ENCODE measurements around the gene SPIRE1. TPM values are rescaled to one million over a fixed set of nuclear protein-coding genes. Genes with fewer than 3 reads are reported as not detected.

SPIRE1 gene
- total RNA-seq, 1 donor from 2014 or later: 34.9 TPM

GRCh38 chr18:12586956-12587355 is 71.0 kb downstream of the SPIRE1 start:
- TF ChIP-seq CTCF (conservative IDR thresholded peaks at IDR 0.05): no peak
- Mint-ChIP-seq H3K4me3 (no peak overlapping the region), H3K36me3 (ENCODE audit: low read depth) (no peaks in the 10 kb centered on the region), H3K4me1 (peaks cover 13% of the 10 kb centered on the region), H3K9me3 (no peaks in the 10 kb centered on the region), H3K27me3 (ENCODE audit: low read depth) (no peaks in the 10 kb centered on the region), H3K27ac (ENCODE audit: unreplicated experiment) (no peak overlapping the region)
- DNase-seq (ENCODE audit: low read depth, low spot score): no peak

GRCh38 chr18:12585218-12585617 is 72.7 kb downstream of the SPIRE1 start:
- Mint-ChIP-seq H3K4me1 (peaks cover 13% of the 10 kb centered on the region), H3K9me3 (no peaks in the 10 kb centered on the region), H3K27me3 (ENCODE audit: low read depth) (no peaks in the 10 kb centered on the region), H3K27ac (ENCODE audit: unreplicated experiment) (no peak overlapping the region), H3K36me3 (ENCODE audit: low read depth) (no peaks in the 10 kb centered on the region), H3K4me3 (no peak overlapping the region)
- DNase-seq (ENCODE audit: low read depth, low spot score): no peak
- no peak for TF ChIP-seq CTCF (conservative IDR thresholded peaks at IDR 0.05)

GRCh38 chr18:12580630-12581342 is 77.1 kb downstream of the SPIRE1 start:
- DNase-seq (ENCODE audit: low read depth, low spot score): no peak
- no peak overlapping the region for H3K4me3 Mint-ChIP-seq
- no peaks in the 10 kb centered on the region for H3K27me3 Mint-ChIP-seq (ENCODE audit: low read depth)
- peaks cover 3% of the 10 kb centered on the region for H3K4me1 Mint-ChIP-seq
- no peak overlapping the region for H3K27ac Mint-ChIP-seq (ENCODE audit: unreplicated experiment)
- peaks cover 3% of the 10 kb centered on the region for H3K36me3 Mint-ChIP-seq (ENCODE audit: low read depth)
- TF ChIP-seq CTCF (conservative IDR thresholded peaks at IDR 0.05): no peak
- no peaks in the 10 kb centered on the region for H3K9me3 Mint-ChIP-seq

GRCh38 chr18:12579775-12580174 is 78.1 kb downstream of the SPIRE1 start:
- Mint-ChIP-seq H3K27me3 (ENCODE audit: low read depth) (no peaks in the 10 kb centered on the region), H3K36me3 (ENCODE audit: low read depth) (peaks cover 5% of the 10 kb centered on the region), H3K4me1 (peaks cover 2% of the 10 kb centered on the region), H3K4me3 (no peak overlapping the region), H3K27ac (ENCODE audit: unreplicated experiment) (no peak overlapping the region), H3K9me3 (no peaks in the 10 kb centered on the region)
- no peak for DNase-seq (ENCODE audit: low read depth, low spot score)
- no peak for TF ChIP-seq CTCF (conservative IDR thresholded peaks at IDR 0.05)

- H3K4me3 Mint-ChIP-seq: no peak overlapping the region
- TF ChIP-seq CTCF (conservative IDR thresholded peaks at IDR 0.05): no peak
- no peaks in the 10 kb centered on the region for H3K9me3 Mint-ChIP-seq
- DNase-seq (ENCODE audit: low read depth, low spot score): no peak
- peaks cover 7% of the 10 kb centered on the region for H3K36me3 Mint-ChIP-seq (ENCODE audit: low read depth)
- H3K4me1 Mint-ChIP-seq: peaks cover 5% of the 10 kb centered on the region
- no peak overlapping the region for H3K27ac Mint-ChIP-seq (ENCODE audit: unreplicated experiment)
- H3K27me3 Mint-ChIP-seq (ENCODE audit: low read depth): no peaks in the 10 kb centered on the region
Measured at GRCh38 chr18:12577848-12578247, 80.1 kb downstream of the SPIRE1 start.
